ENCODE data around the gene B3GNT3. TPM values are rescaled to one million over a fixed set of nuclear protein-coding genes. Genes with fewer than 3 reads are reported as not detected.

Gene B3GNT3
- total RNA-seq, 1 donor from 2014 or later: not detected

DNA sequence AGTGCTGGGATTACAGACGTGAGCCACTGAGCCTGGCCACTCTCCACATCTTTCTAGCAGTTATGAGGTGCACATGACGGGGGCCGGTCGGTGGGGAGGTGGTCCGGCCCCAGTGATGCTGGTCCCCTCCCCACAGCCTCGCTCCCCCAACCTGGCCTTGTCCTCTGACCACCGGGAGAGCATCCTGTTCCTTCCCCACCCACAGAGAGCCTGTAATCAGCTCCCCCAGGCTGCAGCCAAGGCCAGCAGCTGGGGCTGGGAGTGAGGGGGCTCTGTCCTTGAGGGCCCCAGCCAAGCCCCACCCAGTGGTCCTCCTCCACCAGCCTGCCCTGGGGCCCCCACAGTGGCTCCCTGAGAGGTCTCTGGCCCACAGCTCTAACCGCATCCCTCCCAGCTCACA, 29.4 kb downstream of the B3GNT3 start:
- no peak for DNase-seq
- peaks cover 36% of the 10 kb centered on the region for H3K36me3 Mint-ChIP-seq (ENCODE audit: low read depth)
- peaks cover 3% of the 10 kb centered on the region for H3K4me1 Mint-ChIP-seq
- no peaks in the 10 kb centered on the region for H3K27me3 Mint-ChIP-seq
- intact Hi-C loops (cut with micrococcal nuclease): no loop called here
- no peaks in the 10 kb centered on the region for H3K9me3 Mint-ChIP-seq
- no peak overlapping the region for H3K27ac Mint-ChIP-seq
- H3K4me3 Mint-ChIP-seq: no peak overlapping the region

DNA sequence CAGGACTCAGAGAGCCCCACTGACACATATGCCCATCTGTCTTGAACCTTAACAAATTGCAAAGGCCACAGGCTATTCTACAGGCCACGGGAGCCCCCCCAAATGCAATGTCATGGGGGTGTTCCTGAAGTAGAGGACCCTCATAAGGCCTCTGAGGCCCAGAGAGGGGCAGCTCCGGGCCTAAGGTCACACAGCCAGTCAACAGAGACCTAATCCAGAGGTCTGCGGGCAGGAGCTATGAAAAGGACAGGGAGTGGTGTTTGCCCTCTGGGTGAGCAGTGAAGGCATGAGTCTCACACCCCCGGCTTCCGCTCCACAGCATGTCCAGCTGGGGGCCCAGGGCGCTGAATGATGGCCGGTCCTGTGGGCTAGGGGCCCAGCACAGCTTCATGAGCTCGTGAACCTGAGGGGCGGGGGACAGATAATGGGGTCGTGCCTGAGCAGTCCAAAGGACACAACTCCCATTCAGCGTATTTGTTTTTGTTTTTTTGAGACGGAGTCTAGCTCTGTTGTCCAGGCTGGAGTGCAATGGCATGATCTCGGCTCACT, 31.6 kb downstream of the B3GNT3 start:
- Mint-ChIP-seq H3K9me3 (no peaks in the 10 kb centered on the region), H3K27ac (no peak overlapping the region), H3K36me3 (ENCODE audit: low read depth) (peaks cover 56% of the 10 kb centered on the region), H3K4me1 (peaks cover 5% of the 10 kb centered on the region), H3K4me3 (no peak overlapping the region), H3K27me3 (no peaks in the 10 kb centered on the region)
- intact Hi-C loops (cut with micrococcal nuclease): no loop called here
- no peak for DNase-seq

DNA sequence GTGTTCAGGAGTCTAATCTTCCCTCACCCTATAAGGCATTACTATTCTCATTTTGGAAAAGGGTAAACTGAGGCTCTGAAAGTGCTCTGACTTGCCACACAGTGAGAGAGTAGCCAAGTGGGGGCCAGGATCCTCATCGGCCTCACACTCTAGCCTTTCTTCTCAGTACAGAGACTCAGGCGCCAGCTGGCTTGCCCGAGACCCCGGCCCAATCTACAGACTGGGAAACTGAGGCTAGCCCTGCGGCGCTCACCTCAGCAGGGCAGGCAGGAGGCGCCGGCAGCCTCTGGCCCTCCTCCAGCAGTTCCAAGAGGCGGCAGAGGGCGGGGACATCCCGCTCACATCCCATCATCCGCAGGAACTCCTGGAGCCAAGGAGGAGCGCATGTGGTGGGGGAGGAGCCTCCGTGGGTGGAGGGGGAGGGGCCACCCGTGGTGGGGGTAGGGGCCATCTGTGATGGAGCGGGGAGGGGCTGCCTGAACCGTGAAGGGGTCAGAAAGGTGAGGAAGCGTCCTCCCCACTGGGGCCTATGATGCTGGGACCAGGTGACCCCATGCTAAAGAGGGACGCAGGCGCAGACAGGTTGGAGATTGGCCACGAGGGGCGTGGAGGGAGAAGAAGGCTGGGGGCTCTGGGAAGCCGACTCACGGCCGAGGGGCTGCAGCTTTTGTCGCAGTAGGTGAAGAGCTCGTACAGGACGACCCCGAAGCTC, 35.1 kb downstream of the B3GNT3 start:
- Mint-ChIP-seq H3K27me3 (no peaks in the 10 kb centered on the region), H3K4me3 (no peak overlapping the region), H3K4me1 (peaks cover 5% of the 10 kb centered on the region), H3K27ac (no peak overlapping the region), H3K9me3 (no peaks in the 10 kb centered on the region), H3K36me3 (ENCODE audit: low read depth) (peaks cover 73% of the 10 kb centered on the region)
- no peak for DNase-seq
- intact Hi-C loops (cut with micrococcal nuclease): no loop called here

DNA sequence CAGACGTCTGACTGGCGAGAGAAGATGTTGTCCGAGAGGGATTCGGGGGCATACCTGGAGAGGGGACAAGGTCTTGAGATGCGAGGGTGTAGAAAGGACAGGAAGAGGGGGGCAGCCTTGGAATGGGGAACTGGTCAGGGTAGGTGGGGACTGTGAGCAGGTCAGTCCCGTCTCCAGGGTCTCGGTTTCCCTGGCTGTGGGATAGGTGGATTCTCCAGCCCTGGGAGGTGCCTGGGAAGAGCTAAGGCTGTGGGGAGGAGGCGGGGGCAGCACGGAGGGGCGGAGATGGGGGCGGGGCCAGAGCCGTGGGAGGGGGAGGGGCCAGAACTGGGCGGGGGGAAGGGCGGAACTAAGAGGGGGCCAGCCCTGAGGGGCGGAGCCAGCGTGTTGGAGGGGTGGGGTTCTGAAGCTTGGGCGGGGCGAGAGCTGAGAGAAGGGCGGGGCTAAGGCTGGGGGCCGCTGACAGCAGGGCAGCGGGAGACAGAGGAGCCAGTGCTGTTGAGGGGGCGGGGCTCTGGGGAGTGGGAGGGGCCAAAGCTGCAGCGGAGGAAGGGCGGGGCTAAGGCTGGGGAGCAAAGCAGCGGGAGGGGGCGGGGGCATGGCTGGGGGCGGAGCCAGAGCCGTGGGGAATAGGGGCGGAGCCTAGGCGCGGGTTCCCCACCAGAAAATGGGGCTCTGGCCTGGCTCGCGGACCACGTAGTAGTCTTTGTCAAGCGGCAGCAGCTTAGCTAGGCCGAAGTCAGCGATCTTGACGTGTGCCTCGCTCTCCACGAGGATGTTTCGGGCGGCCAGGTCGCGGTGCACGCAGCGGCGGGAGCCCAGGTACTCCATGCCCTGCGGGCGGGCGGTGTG, 35.9 kb downstream of the B3GNT3 start:
- H3K4me3 Mint-ChIP-seq: no peak overlapping the region
- peak; percentile 79 for DNase-seq
- H3K9me3 Mint-ChIP-seq: peaks cover 6% of the 10 kb centered on the region
- no peaks in the 10 kb centered on the region for H3K27me3 Mint-ChIP-seq
- H3K36me3 Mint-ChIP-seq (ENCODE audit: low read depth): peaks cover 76% of the 10 kb centered on the region
- peaks cover 11% of the 10 kb centered on the region for H3K4me1 Mint-ChIP-seq
- no peak overlapping the region for H3K27ac Mint-ChIP-seq
- intact Hi-C loops (cut with micrococcal nuclease): no loop called here

DNA sequence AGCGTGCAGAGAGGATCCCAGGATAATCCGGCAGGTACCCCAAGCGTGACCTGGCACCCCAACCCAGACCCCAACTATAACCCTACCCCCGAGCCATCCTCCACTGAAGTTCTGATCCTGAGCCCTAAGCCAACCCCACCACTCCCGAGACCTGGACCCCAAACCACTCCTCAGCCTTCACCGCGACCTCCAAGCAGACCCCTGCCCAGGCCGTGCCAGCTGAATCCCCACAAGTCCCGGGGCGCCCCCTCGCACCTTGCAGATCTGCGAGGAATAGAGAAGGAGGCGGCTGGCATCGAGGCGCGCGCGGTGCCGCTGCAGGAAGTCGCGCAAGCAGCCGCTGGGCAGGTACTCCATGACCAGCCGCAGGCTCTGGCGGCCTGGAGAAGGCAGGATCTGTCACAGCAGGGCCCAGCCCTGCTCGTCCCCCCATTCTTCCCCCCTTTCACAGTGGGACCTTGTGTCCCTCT, 36.5 kb downstream of the B3GNT3 start:
- H3K27ac Mint-ChIP-seq: no peak overlapping the region
- no peak for DNase-seq
- no peaks in the 10 kb centered on the region for H3K27me3 Mint-ChIP-seq
- peaks cover 82% of the 10 kb centered on the region for H3K36me3 Mint-ChIP-seq (ENCODE audit: low read depth)
- intact Hi-C loops (cut with micrococcal nuclease): no loop called here
- peaks cover 15% of the 10 kb centered on the region for H3K4me1 Mint-ChIP-seq
- H3K4me3 Mint-ChIP-seq: no peak overlapping the region
- peaks cover 6% of the 10 kb centered on the region for H3K9me3 Mint-ChIP-seq

DNA sequence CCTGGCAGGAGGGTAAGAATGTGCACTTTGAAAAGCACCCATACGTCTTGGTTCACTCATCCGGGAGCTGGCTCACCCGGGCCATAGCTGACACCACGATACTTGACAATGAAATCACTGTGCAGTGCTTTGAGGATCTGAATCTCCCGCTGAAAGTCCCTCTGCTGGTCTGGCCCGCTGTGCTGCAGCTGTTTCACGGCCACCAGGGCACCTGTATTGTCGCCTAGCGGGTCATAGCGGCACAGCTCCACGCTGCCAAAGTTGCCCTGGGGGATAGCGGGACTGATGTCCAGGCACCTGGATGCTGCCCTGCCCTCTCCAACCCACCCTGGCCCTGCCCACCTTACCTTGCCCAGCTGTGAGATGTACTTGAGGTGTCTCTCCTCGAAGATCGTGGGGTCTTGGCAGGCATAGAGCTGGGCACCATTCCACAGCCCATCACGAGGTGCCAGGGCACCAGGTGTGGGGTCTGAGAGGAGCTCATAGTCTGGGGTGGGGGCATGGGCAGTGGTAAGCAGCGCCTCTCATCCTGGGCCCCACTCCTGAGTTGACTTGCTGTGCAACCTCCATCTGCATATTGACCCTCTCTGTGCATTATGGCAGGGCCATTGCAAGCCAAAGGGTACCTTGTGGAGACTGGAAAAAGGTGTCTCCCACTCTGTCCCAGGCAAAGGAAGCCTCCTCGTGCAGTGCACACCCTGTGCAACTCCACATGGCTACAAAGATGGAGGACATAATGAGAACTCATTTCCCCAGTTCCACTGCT, 37.7 kb downstream of the B3GNT3 start:
- Mint-ChIP-seq H3K9me3 (peaks cover 6% of the 10 kb centered on the region), H3K36me3 (ENCODE audit: low read depth) (peaks cover 87% of the 10 kb centered on the region), H3K27ac (no peak overlapping the region), H3K27me3 (no peaks in the 10 kb centered on the region), H3K4me1 (peaks cover 19% of the 10 kb centered on the region), H3K4me3 (no peak overlapping the region)
- DNase-seq: no peak
- intact Hi-C loops (cut with micrococcal nuclease): no loop called here

DNA sequence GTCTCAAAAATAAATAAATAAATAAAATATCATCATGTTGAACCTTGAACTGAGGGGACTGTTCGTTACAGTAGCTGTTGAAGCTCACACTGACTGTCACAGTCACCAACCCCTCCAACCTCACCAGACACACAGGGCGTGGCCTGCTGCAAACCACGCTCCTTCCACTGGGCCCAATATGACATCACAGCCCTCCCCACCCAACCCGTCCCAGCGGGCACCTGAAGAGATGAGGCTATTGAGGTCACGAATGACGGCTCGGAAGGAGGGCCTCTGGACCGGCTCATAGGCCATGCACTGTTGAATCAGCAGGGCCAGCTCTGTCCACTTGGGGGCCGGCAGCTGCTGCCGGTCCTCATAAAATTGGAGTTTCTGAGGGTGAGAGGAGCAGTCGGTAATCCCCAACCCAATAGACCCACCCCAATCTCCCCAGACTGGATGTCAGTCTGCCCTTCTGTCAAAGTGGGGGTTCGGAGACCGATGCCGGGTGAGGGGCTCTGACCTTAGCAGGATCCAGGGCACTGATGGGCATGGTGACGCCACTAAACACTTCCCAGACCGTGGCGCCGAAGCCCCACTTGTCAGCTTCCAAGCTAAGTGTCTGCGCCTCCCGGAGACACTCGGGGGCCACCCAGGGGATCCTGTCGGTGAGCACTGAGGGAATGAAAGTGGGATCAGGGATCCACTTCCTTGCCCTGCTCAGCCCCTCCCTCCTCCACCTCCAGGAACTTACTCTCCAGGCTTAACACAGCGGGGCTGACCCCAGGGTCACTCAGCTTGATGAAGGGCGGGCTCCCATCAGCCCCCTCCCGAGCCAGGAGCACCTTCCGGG, 39.6 kb downstream of the B3GNT3 start:
- no peaks in the 10 kb centered on the region for H3K27me3 Mint-ChIP-seq
- no peak overlapping the region for H3K4me3 Mint-ChIP-seq
- DNase-seq: no peak
- intact Hi-C loops (cut with micrococcal nuclease): no loop called here
- H3K36me3 Mint-ChIP-seq (ENCODE audit: low read depth): peaks cover 91% of the 10 kb centered on the region
- H3K27ac Mint-ChIP-seq: no peak overlapping the region
- peaks cover 6% of the 10 kb centered on the region for H3K9me3 Mint-ChIP-seq
- H3K4me1 Mint-ChIP-seq: peaks cover 18% of the 10 kb centered on the region

DNA sequence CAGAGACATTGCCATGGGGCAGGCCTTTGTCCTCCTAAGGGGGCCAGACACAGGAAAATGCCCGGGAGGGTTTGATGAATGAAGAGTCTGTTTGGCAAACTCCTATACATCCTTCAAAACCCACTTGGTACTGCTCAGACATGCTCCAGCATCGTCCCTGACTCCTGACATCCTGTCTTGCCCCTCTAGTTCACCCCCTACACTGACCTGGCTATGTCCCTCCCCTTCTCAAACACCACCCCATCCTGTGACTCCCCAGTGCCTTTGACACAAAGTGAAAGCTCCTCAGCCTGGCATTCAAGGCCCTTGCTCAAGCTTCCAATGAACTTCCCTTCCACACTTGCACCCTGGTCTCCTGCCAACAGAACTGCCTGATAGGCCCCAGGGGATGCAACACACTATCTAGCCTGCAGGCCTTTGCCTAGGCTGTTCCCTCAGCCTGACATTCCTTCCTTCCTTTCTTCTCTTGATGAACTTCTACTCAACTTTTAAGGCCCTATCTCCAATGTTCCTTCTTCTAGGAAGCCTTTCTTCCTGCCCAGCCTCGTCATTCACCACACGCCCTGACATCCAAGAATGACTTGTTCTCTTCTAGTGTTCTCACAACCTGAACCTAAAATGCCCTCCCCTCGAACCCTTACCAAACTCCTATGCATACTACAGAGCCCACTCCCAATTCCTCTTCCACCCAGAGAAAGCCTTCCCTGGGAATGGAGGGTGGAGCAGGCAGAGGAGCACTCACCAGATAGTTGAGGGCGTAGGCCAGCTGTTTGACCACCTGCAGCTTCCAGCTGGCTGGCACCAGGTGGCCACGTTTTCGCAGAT, 40.5 kb downstream of the B3GNT3 start:
- no peak overlapping the region for H3K4me3 Mint-ChIP-seq
- peaks cover 16% of the 10 kb centered on the region for H3K4me1 Mint-ChIP-seq
- peak overlapping the region; percentile 54 for H3K27ac Mint-ChIP-seq
- peaks cover 6% of the 10 kb centered on the region for H3K9me3 Mint-ChIP-seq
- H3K36me3 Mint-ChIP-seq (ENCODE audit: low read depth): peaks cover 91% of the 10 kb centered on the region
- intact Hi-C loops (cut with micrococcal nuclease): no loop called here
- no peak for DNase-seq
- H3K27me3 Mint-ChIP-seq: no peaks in the 10 kb centered on the region

DNA sequence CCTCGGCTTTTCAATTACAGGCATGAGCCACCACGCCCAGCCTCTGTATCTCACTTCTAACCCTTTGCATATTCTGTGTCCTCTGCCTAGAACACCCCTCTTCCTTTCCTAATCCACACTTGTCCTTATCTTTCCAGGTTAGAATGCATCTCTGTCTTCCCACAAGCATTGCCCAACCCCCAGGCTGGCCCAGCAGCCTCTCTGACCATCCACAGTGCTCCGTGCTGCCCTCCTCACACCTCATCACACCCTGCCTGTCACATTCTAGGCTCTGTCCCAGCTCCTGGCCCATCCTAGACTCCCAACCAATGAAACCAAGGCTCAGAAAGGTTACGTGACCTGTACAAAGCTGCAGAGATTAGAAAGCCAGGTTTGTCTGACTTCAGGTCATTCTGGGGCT, 41.6 kb downstream of the B3GNT3 start:
- intact Hi-C loops (cut with micrococcal nuclease): no loop called here
- Mint-ChIP-seq H3K4me1 (peaks cover 15% of the 10 kb centered on the region), H3K9me3 (peaks cover 6% of the 10 kb centered on the region), H3K27ac (peak overlapping the region; percentile 42), H3K36me3 (ENCODE audit: low read depth) (peaks cover 89% of the 10 kb centered on the region), H3K4me3 (no peak overlapping the region), H3K27me3 (no peaks in the 10 kb centered on the region)
- no peak for DNase-seq

DNA sequence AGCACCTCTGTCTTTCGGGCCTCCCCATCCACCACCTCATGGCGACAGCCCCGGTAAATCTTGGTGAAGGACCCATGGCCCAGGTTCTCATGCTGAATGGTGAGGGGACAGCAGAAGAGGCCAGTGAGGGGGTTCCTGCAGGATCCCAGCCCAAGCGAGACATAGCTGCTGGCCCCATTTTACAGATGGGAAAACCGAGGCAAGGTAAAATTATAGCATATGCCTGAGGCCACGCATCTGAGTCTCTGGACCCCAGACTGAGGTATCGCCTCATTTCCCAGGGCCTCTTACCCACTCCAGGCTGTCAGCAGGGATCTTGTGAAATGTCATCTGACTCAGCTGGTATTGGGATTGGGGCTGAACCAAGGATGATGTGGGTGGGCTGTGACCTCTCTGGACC, 43.0 kb downstream of the B3GNT3 start:
- Mint-ChIP-seq H3K4me3 (no peak overlapping the region), H3K36me3 (ENCODE audit: low read depth) (peaks cover 87% of the 10 kb centered on the region), H3K9me3 (peaks cover 6% of the 10 kb centered on the region), H3K27me3 (no peaks in the 10 kb centered on the region), H3K4me1 (peaks cover 15% of the 10 kb centered on the region), H3K27ac (no peak overlapping the region)
- intact Hi-C loops (cut with micrococcal nuclease): no loop called here
- peak; percentile 53 for DNase-seq

DNA sequence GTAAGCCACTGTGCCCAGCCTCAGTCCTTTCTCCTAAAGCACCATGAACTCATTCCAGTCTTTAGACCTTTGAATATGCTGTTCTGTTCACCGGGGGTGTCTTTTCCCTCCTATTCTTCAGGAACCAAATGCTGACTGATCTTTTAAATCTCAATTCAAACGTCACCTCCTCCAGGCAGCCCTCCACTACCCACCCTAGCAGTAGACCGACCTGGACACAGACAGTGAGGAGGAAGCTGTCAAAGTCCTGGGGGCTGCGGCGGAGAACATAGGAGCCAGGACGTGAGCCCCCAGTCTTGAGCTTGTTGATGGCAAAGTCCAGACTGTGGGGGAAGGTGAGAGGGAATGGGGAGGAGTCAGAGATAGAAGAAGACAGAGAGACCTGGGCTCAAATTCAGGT, 45.1 kb downstream of the B3GNT3 start:
- no peak overlapping the region for H3K4me3 Mint-ChIP-seq
- no peak overlapping the region for H3K27ac Mint-ChIP-seq
- peaks cover 27% of the 10 kb centered on the region for H3K4me1 Mint-ChIP-seq
- peaks cover 89% of the 10 kb centered on the region for H3K36me3 Mint-ChIP-seq (ENCODE audit: low read depth)
- peaks cover 6% of the 10 kb centered on the region for H3K9me3 Mint-ChIP-seq
- no peak for DNase-seq
- intact Hi-C loops (cut with micrococcal nuclease): no loop called here
- no peaks in the 10 kb centered on the region for H3K27me3 Mint-ChIP-seq

DNA sequence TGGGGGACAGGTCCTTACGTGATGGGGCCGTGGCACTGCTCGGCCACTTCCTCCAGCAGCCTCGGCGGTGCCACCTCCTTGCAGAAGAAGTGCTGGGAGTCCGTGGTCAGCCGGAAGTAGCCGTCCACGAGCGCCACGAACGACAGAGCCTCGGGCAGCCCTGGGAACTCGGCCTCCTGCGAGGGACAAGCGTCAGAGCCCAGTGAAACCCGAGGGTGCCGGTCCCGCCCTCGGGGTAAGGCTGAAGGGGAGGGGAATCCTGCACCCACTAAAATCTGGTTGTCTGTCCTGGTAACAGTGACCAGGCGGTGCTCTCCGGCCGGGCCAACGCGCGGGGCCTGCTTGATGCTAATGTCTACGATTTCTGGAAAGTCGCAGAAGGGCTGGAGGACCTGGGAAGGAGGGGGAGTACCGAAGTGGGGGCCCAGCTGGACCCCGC, 46.5 kb downstream of the B3GNT3 start:
- H3K9me3 Mint-ChIP-seq: no peaks in the 10 kb centered on the region
- H3K36me3 Mint-ChIP-seq (ENCODE audit: low read depth): peaks cover 87% of the 10 kb centered on the region
- no peak overlapping the region for H3K4me3 Mint-ChIP-seq
- H3K27me3 Mint-ChIP-seq: no peaks in the 10 kb centered on the region
- no peak for DNase-seq
- peaks cover 29% of the 10 kb centered on the region for H3K4me1 Mint-ChIP-seq
- intact Hi-C loops (cut with micrococcal nuclease): no loop called here
- no peak overlapping the region for H3K27ac Mint-ChIP-seq

Measured in activated CD4-positive, alpha-beta T cell treated with anti-CD3 and anti-CD28 coated beads, Interleukin-2, amount 10 ng/mL, durations not matched to agents 24 days and 14 days (primary cell).